Small intestine (tissue), 7 donors: ENCODE results near the gene ST3GAL2. TPM values are rescaled to one million over a fixed set of nuclear protein-coding genes. Genes with fewer than 3 reads are reported as not detected.

ENCODE experiments used
- DNase-seq, 2 donors: peaks; one replicate each; pipeline versions ENCODE4 v3.0.0 to v3.0.0-alpha.2; 2013
- FAIRE-seq: peaks from 2 replicates; lab custom pipeline; 2012; peaks lifted over from hg19 to GRCh38; lab: Jason Lieb, UNC
- H3K27ac ChIP-seq, 3 donors: one replicate each; pipeline ENCODE4 v1.5.1; 2013; ENCODE audit warnings: low read length in 2 of 3, mild to moderate bottlenecking in 2 of 3, control low read depth in 1 of 3, inconsistent platforms in 1 of 3, low read depth in 1 of 3, moderate library complexity in 1 of 3
- H3K27me3 ChIP-seq, 3 donors: one replicate each; pipeline ENCODE4 v1.6.1; 2013; ENCODE audit warnings: low read length in 3 of 3, inconsistent platforms in 1 of 3; ENCODE audit not compliant: control insufficient read depth in 3 of 3, insufficient read depth in 3 of 3
- H3K36me3 ChIP-seq, 3 donors: one replicate each; pipeline ENCODE4 v1.6.1; 2013; ENCODE audit warnings: low read length in 3 of 3, inconsistent platforms in 1 of 3, low read depth in 1 of 3, mild to moderate bottlenecking in 1 of 3, moderate library complexity in 1 of 3; ENCODE audit not compliant: control insufficient read depth in 3 of 3, insufficient read depth in 2 of 3
- H3K4me1 ChIP-seq, 3 donors: one replicate each; pipeline ENCODE4 v1.6.1; 2013; ENCODE audit warnings: low read length in 2 of 3, inconsistent platforms in 1 of 3, low read depth in 1 of 3, mild to moderate bottlenecking in 1 of 3, moderate library complexity in 1 of 3; ENCODE audit not compliant: control insufficient read depth in 3 of 3, insufficient read depth in 2 of 3
- H3K4me3 ChIP-seq, 3 donors: one replicate each; pipeline ENCODE4 v1.5.1; 2013; ENCODE audit warnings: low read length in 3 of 3, control low read depth in 1 of 3, inconsistent platforms in 1 of 3, low read depth in 1 of 3, mild to moderate bottlenecking in 1 of 3, moderate library complexity in 1 of 3
- H3K9me3 ChIP-seq, 2 donors: one replicate each; pipeline ENCODE4 v1.6.1; 2013; ENCODE audit warnings: low read depth in 1 of 2, low read length in 1 of 2; ENCODE audit not compliant: control insufficient read depth in 2 of 2, insufficient read depth in 1 of 2
- WGBS, 3 donors: extraction: QIAGEN DNeasy Blood & Tissue Kit; methylation state at CpG; one replicate each; pipeline ENCODE4 v1.1.7; 2013; 5-methylcytosine and 5-hydroxymethylcytosine counted together
- polyA plus RNA-seq, 4 donors: library from polyadenylated mRNA; stranded (reverse) in 3 of 4; unstranded in 1 of 4; fragments of 200-250 nt in 3 of 4; fragments of 120-200 nt in 1 of 4; gene quantifications; one replicate each; pipeline versions ENCODE4 v1.2.1 to v1.2.3, GENCODE V29; 2013
- donor health status: healthy with polysubstance abuse.
- donor health status: control.
- donor health status: control.
- donor health status: Bipolar disorder and iron deficiency.
- donor health status: healthy.

Gene ST3GAL2
- polyA plus RNA-seq, 4 donors: 5.6 to 16.3 (median 8.4) TPM

GRCh38 chr16:70395345-70395901, 43.5 kb downstream of the ST3GAL2 start:
- 25 to 53% (median 36%) methylated on average over 8 of the region's 8 CpGs for WGBS, 3 donors
- FAIRE-seq (no peak), DNase-seq (peak; percentile 88 to 89)
- Histone ChIP-seq H3K4me1 (peaks cover 0 to 27% (median 0%) of the 10 kb centered on the region in 3 donors), H3K36me3 (peaks cover 0 to 97% (median 0%) of the 10 kb centered on the region in 3 donors), H3K4me3 (no peak overlapping the region), H3K27ac (peak overlapping the region in 2 of 3 donors; percentile 51 to 83), H3K9me3 (no peaks in the 10 kb centered on the region), H3K27me3 (no peaks in the 10 kb centered on the region)

- Histone ChIP-seq H3K4me1 (peaks cover 0 to 27% (median 0%) of the 10 kb centered on the region in 3 donors), H3K9me3 (no peaks in the 10 kb centered on the region), H3K36me3 (peaks cover 0 to 97% (median 0%) of the 10 kb centered on the region in 3 donors), H3K27ac (peak overlapping the region in 1 of 3 donors; percentile 83), H3K4me3 (no peak overlapping the region), H3K27me3 (no peaks in the 10 kb centered on the region)
- 93 to 97% (median 93%) methylated on average over 14 of the region's 14 CpGs for WGBS, 3 donors
- FAIRE-seq (no peak), DNase-seq (no peak)
These were observed 44.0 kb downstream of the ST3GAL2 start for GRCh38 chr16:70394853-70395252.

- no peaks in the 10 kb centered on the region for H3K27me3 ChIP-seq
- H3K9me3 ChIP-seq: no peaks in the 10 kb centered on the region
- no peak for FAIRE-seq
- H3K36me3 ChIP-seq: peaks cover 0 to 93% (median 0%) of the 10 kb centered on the region in 3 donors
- H3K4me1 ChIP-seq: peaks cover 0 to 27% (median 0%) of the 10 kb centered on the region in 3 donors
- no peak for DNase-seq
- 95 to 97% (median 95%) methylated on average over 6 of the region's 6 CpGs for WGBS, 3 donors
- no peak overlapping the region for H3K4me3 ChIP-seq
- no peak overlapping the region for H3K27ac ChIP-seq
These were observed 45.2 kb downstream of the ST3GAL2 start for GRCh38 chr16:70393662-70394061.

GRCh38 chr16:70392606-70393005, 46.3 kb downstream of the ST3GAL2 start:
- H3K4me1 ChIP-seq: peaks cover 0 to 27% (median 0%) of the 10 kb centered on the region in 3 donors
- WGBS, 3 donors: 95 to 100% (median 98%) methylated on average over 4 of the region's 4 CpGs
- no peak for DNase-seq
- no peaks in the 10 kb centered on the region for H3K27me3 ChIP-seq
- peaks cover 0 to 93% (median 2%) of the 10 kb centered on the region in 3 donors for H3K36me3 ChIP-seq
- H3K9me3 ChIP-seq: no peaks in the 10 kb centered on the region
- no peak overlapping the region for H3K4me3 ChIP-seq
- no peak for FAIRE-seq
- no peak overlapping the region for H3K27ac ChIP-seq

- no peak overlapping the region for H3K27ac ChIP-seq
- no peak for DNase-seq
- peaks cover 0 to 91% (median 2%) of the 10 kb centered on the region in 3 donors for H3K36me3 ChIP-seq
- no peaks in the 10 kb centered on the region for H3K27me3 ChIP-seq
- WGBS, 3 donors: 83 to 93% (median 84%) methylated on average over 7 of the region's 7 CpGs
- H3K4me3 ChIP-seq: no peak overlapping the region
- H3K9me3 ChIP-seq: no peaks in the 10 kb centered on the region
- no peak for FAIRE-seq
- peaks cover 0 to 27% (median 0%) of the 10 kb centered on the region in 3 donors for H3K4me1 ChIP-seq
These were observed 46.9 kb downstream of the ST3GAL2 start for GRCh38 chr16:70391881-70392481.

- H3K36me3 ChIP-seq: peaks cover 0 to 93% (median 2%) of the 10 kb centered on the region in 3 donors
- H3K27ac ChIP-seq: no peak overlapping the region
- H3K4me1 ChIP-seq: peaks cover 0 to 21% (median 0%) of the 10 kb centered on the region in 3 donors
- DNase-seq (no peak), FAIRE-seq (no peak)
- H3K9me3 ChIP-seq: no peaks in the 10 kb centered on the region
- no peak overlapping the region for H3K4me3 ChIP-seq
- WGBS, 3 donors: 93 to 98% (median 96%) methylated on average over 3 of the region's 3 CpGs
- no peaks in the 10 kb centered on the region for H3K27me3 ChIP-seq
These were observed 47.5 kb downstream of the ST3GAL2 start for GRCh38 chr16:70391446-70391845.

GRCh38 chr16:70390774-70391173, 48.1 kb downstream of the ST3GAL2 start:
- H3K27me3 ChIP-seq: no peaks in the 10 kb centered on the region
- DNase-seq (peak in 1 of 2 donors; percentile 30), FAIRE-seq (no peak)
- peaks cover 0 to 15% (median 0%) of the 10 kb centered on the region in 3 donors for H3K4me1 ChIP-seq
- H3K27ac ChIP-seq: no peak overlapping the region
- no peak overlapping the region for H3K4me3 ChIP-seq
- 83 to 91% (median 84%) methylated on average over 5 of the region's 5 CpGs for WGBS, 3 donors
- H3K36me3 ChIP-seq: peaks cover 0 to 93% (median 2%) of the 10 kb centered on the region in 3 donors
- no peaks in the 10 kb centered on the region for H3K9me3 ChIP-seq

- Histone ChIP-seq H3K36me3 (peaks cover 0 to 90% (median 2%) of the 10 kb centered on the region in 3 donors), H3K4me1 (peaks cover 0 to 2% (median 0%) of the 10 kb centered on the region in 3 donors), H3K4me3 (no peak overlapping the region), H3K9me3 (no peaks in the 10 kb centered on the region), H3K27me3 (no peaks in the 10 kb centered on the region), H3K27ac (no peak overlapping the region)
- 94 to 97% (median 95%) methylated on average over 19 of the region's 19 CpGs for WGBS, 3 donors
- DNase-seq: no peak
- FAIRE-seq: no peak
These were observed 50.8 kb downstream of the ST3GAL2 start for GRCh38 chr16:70388006-70388680.
